ENCODE results near the gene CNGA2.
A peak's percentile ranks its signal among the peaks of the same experiment; 100 is the strongest.

The CNGA2 gene

GRCh38 chrX:151713849-151714248 lies 20.7 kb upstream of the CNGA2 start:
- DNase-seq, result peak in 1 of 2 experiments; percentile 5

DNA sequence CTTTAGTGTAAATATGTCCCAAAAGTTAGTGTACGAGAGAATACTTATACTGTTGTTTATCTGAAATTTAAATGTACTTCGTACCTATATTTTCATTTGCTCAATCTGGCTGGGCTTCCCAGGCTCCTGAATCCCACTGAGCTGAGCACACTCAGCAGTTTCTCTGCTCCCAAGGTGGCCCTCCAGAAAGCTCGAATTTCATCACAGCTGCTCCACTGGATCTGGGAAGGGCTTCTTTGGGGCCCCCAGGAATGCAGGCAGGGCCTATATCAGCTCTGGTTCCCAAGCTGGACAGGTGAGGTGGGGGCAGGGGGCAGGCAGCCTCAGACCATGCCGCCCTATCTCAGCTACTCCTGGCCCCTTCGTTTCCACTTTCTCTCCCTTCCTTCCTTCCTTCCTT lies 20.2 kb upstream of the CNGA2 start:
- DNase-seq, result no peak

- no peak for DNase-seq
Observed at GRCh38 chrX:151715752-151716151, 18.8 kb upstream of the CNGA2 start, which contains the start of gene FATE1. FATE1 (plus strand) TSS chrX:151716035; CDS start chrX:151716120, 85 bp downstream.

DNA sequence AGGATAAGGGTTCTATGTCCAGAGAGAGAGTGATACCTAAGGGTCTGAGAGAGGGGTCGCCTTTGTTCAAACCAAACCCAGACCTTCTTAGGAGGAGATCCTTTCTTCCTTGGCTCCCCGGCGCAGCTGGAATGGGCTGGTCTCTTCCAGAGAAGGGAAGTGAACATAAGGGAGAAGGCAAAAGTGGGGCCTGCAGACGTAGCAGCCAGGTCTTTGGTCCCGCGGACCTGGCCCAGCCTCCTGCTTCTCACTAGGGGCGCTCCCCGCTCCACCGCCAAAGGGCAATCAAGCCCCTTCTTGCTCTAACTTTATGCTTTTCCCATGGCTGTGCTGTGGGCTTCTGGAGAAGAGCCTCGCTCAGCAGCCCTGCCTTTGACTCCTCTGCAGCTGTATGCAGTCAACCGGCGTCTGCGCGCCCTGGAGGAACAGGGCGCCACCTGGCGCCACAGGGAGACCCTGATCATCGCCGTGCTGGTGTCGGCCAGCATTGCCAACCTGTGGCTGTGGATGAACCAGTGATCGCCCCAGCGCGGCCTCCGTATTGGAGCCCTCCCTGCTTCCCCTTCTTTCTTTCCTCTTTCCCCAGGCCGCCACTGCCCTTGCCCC lies 12.2 kb upstream of the CNGA2 start:
- no peak for DNase-seq

DNA sequence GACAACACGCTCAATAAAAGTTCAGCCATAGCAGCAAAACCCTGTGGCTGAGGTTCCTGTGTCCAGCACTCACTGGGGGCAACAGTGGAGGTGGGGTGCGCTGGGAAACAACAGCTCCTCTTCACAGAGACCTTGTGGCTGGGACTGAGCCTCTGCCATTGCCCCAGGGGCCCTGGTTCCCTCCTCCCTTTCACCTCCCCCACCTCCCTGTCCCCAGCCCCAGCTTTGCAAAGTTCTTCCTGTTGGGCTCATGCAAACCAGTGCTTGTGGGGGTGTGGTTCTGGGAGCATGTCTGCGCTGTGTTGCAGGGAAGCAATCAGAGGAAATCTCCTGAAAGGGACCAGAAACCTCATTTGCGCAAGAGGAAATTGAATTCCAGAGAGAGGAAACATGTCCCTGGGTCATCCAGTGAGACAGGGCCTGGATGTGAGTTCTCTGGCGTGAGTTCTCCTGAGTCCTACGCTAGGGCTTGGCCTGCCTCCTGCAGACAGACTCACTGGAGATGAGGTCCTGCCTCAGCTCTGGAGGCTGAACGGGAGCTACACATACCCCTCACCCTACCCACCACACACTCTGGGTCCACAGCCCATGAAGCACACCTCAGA lies 11.3 kb upstream of the CNGA2 start:
- peak; percentile 65 to 67 for DNase-seq

DNA sequence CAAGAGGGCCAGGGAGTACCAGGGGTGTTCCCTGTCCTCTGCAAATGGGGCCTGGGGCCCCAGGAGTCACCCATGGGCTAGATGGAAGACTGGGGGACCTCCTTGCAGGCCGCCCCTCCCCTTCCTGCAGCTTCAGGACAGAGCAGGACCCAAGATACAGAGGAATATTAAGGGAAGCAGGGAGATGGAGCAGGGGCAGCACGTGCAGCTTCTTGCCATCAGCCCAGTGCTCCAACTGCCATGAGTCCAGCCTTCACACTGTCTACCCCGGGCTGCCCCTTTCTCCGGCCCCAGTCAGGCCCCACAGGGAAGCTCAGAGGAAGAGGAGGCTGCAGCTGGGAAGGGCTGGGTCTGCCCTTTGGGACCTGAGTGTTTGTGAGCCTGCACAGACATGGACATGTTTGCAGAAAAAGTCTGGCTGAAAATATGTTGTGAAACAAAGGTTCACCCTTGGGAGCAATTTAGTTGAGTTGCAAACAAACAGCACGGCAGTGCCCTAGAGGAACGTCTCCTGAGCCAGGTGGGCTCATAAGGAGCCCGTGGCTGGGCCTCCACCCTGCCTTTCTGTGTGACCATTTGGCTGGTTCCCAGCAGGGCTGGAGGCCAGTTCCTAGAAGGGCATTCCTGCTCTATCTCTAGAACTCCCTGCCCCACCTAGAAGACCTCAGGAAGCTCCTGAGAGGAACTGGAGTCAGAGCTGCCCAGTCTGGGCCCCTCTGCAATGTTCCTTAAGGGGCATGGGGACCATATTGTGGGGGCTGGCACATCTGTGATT lies 9.8 kb upstream of the CNGA2 start:
- no peak for DNase-seq

DNA sequence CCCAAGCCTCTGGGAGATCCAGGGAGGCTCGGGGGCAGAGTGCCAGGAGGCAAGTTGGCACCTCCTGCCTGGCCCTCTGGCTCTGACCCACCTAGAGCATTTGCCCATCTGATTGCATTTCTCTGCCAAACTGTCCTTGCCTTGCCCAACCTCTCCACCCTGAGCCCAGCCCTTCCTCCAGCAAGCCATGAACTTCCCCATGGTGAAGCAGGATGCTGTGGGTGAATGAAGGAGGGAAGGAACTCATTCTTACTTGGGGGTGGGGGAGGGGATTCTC lies 9.3 kb upstream of the CNGA2 start:
- DNase-seq, result peak in 1 of 2 experiments; percentile 3

GRCh38 chrX:151726751-151727150 lies 7.8 kb upstream of the CNGA2 start:
- no peak for DNase-seq

GRCh38 chrX:151727346-151727745 lies 7.2 kb upstream of the CNGA2 start:
- DNase-seq, result no peak

DNA sequence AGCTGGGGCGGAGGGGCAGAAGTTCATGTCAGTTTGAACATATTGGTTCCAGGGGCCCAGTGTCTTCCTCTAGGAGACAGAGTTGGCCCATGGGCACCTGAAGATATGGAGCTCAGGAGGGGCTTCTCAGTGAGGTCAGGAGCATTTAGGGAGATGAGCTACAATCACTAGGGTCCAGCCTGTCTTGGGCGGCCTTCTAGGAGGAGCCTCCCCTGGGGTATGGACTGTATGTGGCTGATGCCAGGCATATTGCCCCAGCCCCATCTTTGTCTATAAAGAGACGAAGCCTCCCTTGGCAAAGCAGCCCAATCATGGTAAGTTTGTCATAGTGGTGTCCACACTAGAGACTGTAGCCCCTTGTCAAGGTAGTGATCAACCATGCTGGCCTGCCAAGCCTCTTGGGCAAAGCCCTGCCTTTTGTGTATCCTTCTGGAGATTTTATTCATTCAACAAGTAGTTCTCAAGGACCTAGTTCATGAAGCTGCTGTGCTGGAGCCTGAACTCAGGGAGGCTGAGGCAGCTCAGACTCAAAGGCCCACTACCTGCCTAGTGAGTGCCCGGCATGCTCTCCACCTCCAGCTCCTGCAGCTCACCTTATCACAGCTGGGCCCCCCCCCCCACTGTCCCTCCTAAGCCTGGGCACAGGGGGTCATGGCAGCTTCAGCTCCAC lies 5.4 kb upstream of the CNGA2 start:
- DNase-seq, result no peak

DNA sequence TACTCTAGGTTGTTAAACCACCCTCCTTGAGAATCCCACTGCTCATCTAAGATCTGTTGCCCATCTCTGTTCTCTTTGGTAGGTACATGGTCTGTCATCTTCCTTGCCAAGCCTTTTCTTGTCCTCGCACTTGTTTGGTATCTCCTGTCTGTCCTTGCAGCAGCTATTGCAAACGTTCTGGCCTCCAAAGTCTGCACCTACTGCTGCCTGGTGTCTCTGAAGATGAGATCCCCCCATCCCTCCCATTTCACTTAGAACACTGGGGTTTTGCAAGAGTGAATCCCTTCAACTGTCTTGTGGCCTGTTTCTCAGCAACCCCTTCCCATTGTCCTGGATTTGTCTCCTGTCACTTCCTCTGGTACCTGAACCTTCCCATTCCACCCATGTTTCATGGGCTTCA lies 673 bp downstream of the CNGA2 start:
- DNase-seq, result no peak

DNA sequence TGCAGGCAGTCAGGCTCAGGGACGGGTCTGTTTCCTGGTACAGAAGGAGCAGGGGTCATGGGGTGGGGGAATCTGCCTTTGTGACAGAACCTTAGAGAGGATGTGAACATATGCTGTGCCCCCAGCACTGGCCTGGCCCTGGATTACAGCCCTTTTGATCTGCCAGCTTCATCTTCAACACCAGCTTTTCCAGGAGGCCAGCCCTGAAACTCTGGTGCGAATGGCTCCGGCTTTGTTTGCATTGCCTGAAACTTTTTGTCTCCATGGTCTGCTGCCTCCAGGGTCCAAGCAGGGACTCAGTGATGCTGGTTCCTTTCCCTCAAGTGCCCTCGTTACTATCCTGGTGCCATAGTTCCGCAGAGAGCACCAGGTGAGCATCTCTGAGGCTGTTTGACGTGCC lies 2.1 kb downstream of the CNGA2 start:
- no peak for DNase-seq

DNA sequence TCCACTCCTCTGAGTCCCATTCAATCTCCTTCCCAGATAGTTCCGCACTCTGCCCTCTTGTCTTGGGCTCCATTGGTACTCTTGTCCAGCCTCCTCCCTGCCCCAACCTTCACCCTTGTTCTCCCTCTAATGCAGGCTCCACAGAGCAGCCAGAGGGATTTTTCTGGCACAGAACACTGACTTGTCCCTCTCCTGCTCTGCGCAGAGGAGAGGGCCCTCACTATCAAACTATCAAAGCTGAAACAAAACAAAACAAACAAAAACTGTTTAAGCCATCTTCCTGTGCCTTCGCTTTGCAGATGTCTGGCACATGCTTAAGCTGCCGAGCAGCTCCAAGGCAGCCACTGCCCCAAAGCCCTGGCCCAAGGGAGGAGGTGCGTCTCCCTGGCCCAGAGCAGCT lies 2.9 kb downstream of the CNGA2 start:
- DNase-seq, result no peak

GRCh38 chrX:151738751-151739150 lies 4.2 kb downstream of the CNGA2 start:
- no peak for DNase-seq

- DNase-seq, result no peak
Observed at GRCh38 chrX:151741606-151742005, 7.1 kb downstream of the CNGA2 start.

GRCh38 chrX:151742311-151742710 lies 7.8 kb downstream of the CNGA2 start:
- no peak for DNase-seq

DNA sequence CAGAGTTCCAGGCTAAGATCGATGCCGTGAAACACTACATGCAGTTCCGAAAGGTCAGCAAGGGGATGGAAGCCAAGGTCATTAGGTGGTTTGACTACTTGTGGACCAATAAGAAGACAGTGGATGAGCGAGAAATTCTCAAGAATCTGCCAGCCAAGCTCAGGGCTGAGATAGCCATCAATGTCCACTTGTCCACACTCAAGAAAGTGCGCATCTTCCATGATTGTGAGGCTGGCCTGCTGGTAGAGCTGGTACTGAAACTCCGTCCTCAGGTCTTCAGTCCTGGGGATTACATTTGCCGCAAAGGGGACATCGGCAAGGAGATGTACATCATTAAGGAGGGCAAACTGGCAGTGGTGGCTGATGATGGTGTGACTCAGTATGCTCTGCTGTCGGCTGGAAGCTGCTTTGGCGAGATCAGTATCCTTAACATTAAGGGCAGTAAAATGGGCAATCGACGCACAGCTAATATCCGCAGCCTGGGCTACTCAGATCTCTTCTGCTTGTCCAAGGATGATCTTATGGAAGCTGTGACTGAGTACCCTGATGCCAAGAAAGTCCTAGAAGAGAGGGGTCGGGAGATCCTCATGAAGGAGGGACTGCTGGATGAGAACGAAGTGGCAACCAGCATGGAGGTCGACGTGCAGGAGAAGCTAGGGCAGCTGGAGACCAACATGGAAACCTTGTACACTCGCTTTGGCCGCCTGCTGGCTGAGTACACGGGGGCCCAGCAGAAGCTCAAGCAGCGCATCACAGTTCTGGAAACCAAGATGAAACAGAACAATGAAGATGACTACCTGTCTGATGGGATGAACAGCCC lies 9.3 kb downstream of the CNGA2 start:
- no peak for DNase-seq

DNA sequence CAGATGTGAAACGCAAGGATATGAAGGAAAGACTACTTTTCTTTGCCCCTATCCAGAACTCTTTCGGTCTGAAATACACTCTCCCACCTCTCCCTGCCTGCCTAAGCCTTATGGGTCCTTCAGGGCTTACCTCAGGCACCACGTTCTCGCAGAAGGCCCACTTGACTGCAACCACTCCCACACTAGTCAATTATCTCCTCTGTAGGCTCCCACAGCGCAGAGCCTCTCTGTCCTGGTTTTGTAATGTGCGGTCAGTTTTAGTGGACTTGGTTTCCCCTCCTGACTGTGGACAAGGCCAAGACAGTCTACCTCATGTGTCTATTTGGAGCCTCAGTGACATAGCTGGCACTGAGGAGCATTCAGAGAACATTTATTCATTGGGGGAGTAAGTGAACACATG lies 11.1 kb downstream of the CNGA2 start:
- DNase-seq, result no peak

GRCh38 chrX:151746502-151746901 lies 12.0 kb downstream of the CNGA2 start:
- DNase-seq, result no peak

DNA sequence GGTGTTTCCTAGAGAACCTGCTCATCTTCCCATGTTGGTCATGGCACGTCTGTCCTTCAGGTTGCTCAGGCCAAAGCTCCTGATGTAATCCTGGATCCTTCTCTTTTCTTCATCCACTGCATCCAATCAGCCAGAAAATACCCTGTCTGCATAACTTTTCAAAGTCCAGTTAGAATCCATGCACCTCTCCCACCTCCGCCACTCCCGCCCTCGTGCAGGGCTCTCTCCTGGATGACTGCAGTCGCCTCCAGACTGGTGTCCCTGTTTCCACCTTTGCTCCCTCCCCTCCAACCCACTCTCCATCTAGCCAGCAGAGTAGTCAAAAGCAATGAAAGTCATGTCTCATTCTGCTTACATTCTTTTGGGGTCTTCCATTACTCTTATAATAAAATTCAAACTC lies 16.0 kb downstream of the CNGA2 start:
- no peak for DNase-seq

- no peak for DNase-seq
Observed at GRCh38 chrX:151752847-151753246, 18.3 kb downstream of the CNGA2 start.

DNA sequence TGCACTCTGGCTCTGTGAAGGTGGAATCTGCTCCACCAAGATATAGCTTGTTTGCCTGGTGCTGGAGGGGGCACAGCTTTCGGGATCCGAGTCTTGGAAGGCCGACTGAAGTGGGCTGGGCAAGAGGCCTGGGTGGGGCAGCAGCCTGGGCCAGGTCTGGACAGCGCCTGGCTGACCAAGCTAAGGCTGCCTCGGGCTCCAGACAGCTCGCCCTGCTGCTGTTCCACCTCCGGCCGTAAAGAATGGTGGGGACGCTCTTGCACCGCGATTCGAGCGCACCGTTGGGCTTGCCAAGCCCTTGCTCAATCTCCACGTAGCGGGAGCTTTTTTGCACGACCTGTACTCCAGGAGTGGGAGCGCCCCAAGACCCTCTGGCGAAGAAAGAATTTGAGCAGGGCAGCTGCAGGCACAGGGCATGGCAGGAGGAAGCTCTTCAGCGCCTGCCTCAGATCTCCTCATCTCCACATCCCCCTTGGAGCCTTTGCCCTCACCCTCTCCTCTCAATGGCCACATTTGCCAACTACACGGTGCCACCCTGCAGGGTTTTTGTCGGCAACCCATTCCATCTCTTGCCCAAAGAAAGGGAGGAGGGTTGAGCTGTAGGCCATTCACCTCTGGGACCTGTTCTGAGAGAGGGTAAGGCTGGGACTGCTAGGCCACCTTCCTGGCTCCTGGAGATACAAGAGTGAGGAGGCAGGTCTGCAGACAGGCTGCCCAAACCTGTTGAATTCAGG lies 18.9 kb downstream of the CNGA2 start:
- peak; percentile 5 to 12 for DNase-seq
